Right lobe of liver (tissue), 6 donors: Measurements from ENCODE around the gene SCNN1A. TPM values are rescaled to one million over a fixed set of nuclear protein-coding genes. Genes with fewer than 3 reads are reported as not detected.

Experiments used
- ATAC-seq, 4 donors: fragments of 200-7000 bp; cut with Tn5 transposase; one replicate each; pipeline ENCODE4 v1.9.1; 2020; ENCODE audit warnings: mild to moderate bottlenecking in 4 of 4, moderate library complexity in 4 of 4
- DNase-seq, 3 donors: peaks; one replicate each; pipeline ENCODE4 v3.0.0-alpha.2; 2020
- H3K27ac ChIP-seq, 3 donors: fragments of 200-600 bp; one replicate each; pipeline ENCODE4 v1.8.0; 2022
- H3K27me3 ChIP-seq, 2 donors: fragments of 200-600 bp; one replicate each; pipeline ENCODE4 v1.8.0; 2022
- H3K36me3 ChIP-seq, 4 donors: fragments of 200-600 bp; sonication (generic) in 1 of 4; one replicate each; pipeline versions ENCODE4 v1.5.1 to v1.8.0; 2017 to 2022; ENCODE audit warnings: control low read depth in 1 of 4
- H3K4me1 ChIP-seq, 4 donors: fragments of 200-600 bp; sonication (generic) in 1 of 4; one replicate each; pipeline versions ENCODE4 v1.5.1 to v1.8.0; 2017 to 2022; ENCODE audit warnings: control low read depth in 1 of 4
- H3K4me3 ChIP-seq, 3 donors: fragments of 200-600 bp; one replicate each; pipeline ENCODE4 v1.8.0; 2022
- H3K9me3 ChIP-seq, 4 donors: fragments of 200-600 bp; sonication (generic) in 1 of 4; one replicate each; pipeline versions ENCODE4 v1.5.1 to v1.8.0; 2017 to 2022; ENCODE audit warnings: control low read depth in 1 of 4
- CTCF ChIP-seq, 4 donors: fragments of 200-600 bp in 3 of 4; fragments of 450-650 bp in 1 of 4; IDR thresholded peaks; one replicate each; pipeline versions ENCODE4 v1.5.1 to v1.8.0; 2016 to 2022; ENCODE audit warnings: antibody characterized with exemption in 4 of 4, mild to moderate bottlenecking in 2 of 4
- POLR2A ChIP-seq: fragments of 450-650 bp; IDR thresholded peaks from one replicate; pipeline ENCODE4 v1.6.1; 2017; ENCODE audit warnings: antibody characterized with exemption, mild to moderate bottlenecking
- WGBS: methylation state at CpG from one replicate; pipeline ENCODE4 v1.1.6; 2018; ENCODE audit warnings: low coverage, low lambda C conversion rate; ENCODE audit not compliant: insufficient coverage; ENCODE audit errors: missing lambda C conversion rate; 5-methylcytosine and 5-hydroxymethylcytosine counted together
- intact Hi-C, 2 donors: fragments of 100-400 bp; cut with DNase I; formaldehyde crosslinking; loops; one replicate each; pipeline versions ENCODE4 v1.11.2 to v1.14.1; 2022
- total RNA-seq, 6 experiments: library from RNA; depleted of rRNA in 2 of 6; stranded (reverse); fragments of >200 nt in 2 of 6; fragmentation: NEBNext Ultra II Directional in 3 of 6; extraction: Animal tissue kit (Norgen Biotek cat#: 25700) in 3 of 6; gene quantifications; one replicate each; pipeline versions ENCODE4 v1.1.0 to v1.2.4, GENCODE V29; 2016 to 2023
- donor health status: DM: no; HTN: yes; CAD: no.
- donor health status: DM: no; HTN: no; CAD: no.
- donor health status: DM: no; HTN: no; CAD: no.
- donor health status: DM: no; HTN: yes; CAD: no.
- donor health status: DM: no; HTN: yes; CAD: no.

SCNN1A gene
- total RNA-seq, 6 experiments from 2014 or later: 2.1 to 9.5 (median 6.0) TPM

- no peaks in the 10 kb centered on the region for H3K9me3 ChIP-seq
- ATAC-seq (peak; percentile 49 to 72 (median 66)), DNase-seq (no peak)
- intact Hi-C loops: no loop called here
- H3K4me1 ChIP-seq: peaks cover 0 to 3% (median 0%) of the 10 kb centered on the region in 4 donors
- no peak overlapping the region for H3K4me3 ChIP-seq
- TF ChIP-seq CTCF (IDR thresholded peaks at IDR 0.05) (no peak), POLR2A (peak; percentile 63)
- 57% methylated on average over 6 of the region's 8 CpGs for WGBS
- H3K27me3 ChIP-seq: no peaks in the 10 kb centered on the region
- no peak overlapping the region for H3K27ac ChIP-seq
- H3K36me3 ChIP-seq: peaks cover 0 to 27% (median 5%) of the 10 kb centered on the region in 4 donors
Measured at GRCh38 chr12:6394398-6394797, 19.0 kb upstream of the SCNN1A start.

- intact Hi-C loops: no loop called here
- Histone ChIP-seq H3K27ac (no peak overlapping the region), H3K4me1 (peaks cover 0 to 3% (median 0%) of the 10 kb centered on the region in 4 donors), H3K9me3 (no peaks in the 10 kb centered on the region), H3K36me3 (peaks cover 0 to 38% (median 12%) of the 10 kb centered on the region in 4 donors), H3K4me3 (no peak overlapping the region), H3K27me3 (no peaks in the 10 kb centered on the region)
- TF ChIP-seq CTCF (IDR thresholded peaks at IDR 0.05) (no peak), POLR2A (no peak)
- 84% methylated on average over 7 of the region's 7 CpGs for WGBS
- DNase-seq (no peak), ATAC-seq (no peak)
Measured at GRCh38 chr12:6393109-6393508, 17.7 kb upstream of the SCNN1A start.

GRCh38 chr12:6392504-6392903 lies 17.1 kb upstream of the SCNN1A start:
- H3K27ac ChIP-seq: peak overlapping the region in 1 of 3 donors; percentile 10
- no peak for DNase-seq

GRCh38 chr12:6391013-6391412 lies 15.7 kb upstream of the SCNN1A start:
- Histone ChIP-seq H3K27me3 (no peaks in the 10 kb centered on the region), H3K4me3 (no peak overlapping the region), H3K27ac (no peak overlapping the region), H3K9me3 (no peaks in the 10 kb centered on the region), H3K36me3 (peaks cover 0 to 51% (median 24%) of the 10 kb centered on the region in 4 donors), H3K4me1 (peaks cover 0 to 19% (median 5%) of the 10 kb centered on the region in 4 donors)
- intact Hi-C loops: no loop called here
- ATAC-seq (peak in 2 of 4 donors; percentile 3 to 21), DNase-seq (no peak)
- WGBS: 85% methylated on average over 3 of the region's 17 CpGs
- TF ChIP-seq CTCF (IDR thresholded peaks at IDR 0.05): no peak
- TF ChIP-seq POLR2A: no peak

More at GRCh38 chr12:6392504-6392903, 17.1 kb upstream of the SCNN1A start:
- no peak for TF ChIP-seq CTCF (IDR thresholded peaks at IDR 0.05)
- no peak for TF ChIP-seq POLR2A
- H3K4me1 ChIP-seq: peaks cover 0 to 8% (median under 1%) of the 10 kb centered on the region in 4 donors
- ATAC-seq: peak; percentile 18 to 64 (median 28)
- H3K27me3 ChIP-seq: no peaks in the 10 kb centered on the region
- peaks cover 0 to 38% (median 16%) of the 10 kb centered on the region in 4 donors for H3K36me3 ChIP-seq
- H3K9me3 ChIP-seq: no peaks in the 10 kb centered on the region
- 46% methylated on average over 6 of the region's 6 CpGs for WGBS
- intact Hi-C loops: no loop called here
- no peak overlapping the region for H3K4me3 ChIP-seq
